B cell (primary cell): Measurements from ENCODE around the gene TMEM232.

ENCODE experiments used
- EZH2 ChIP-seq: IDR thresholded peaks from 2 replicates; pipeline ENCODE4 v1.6.1; 2012; ENCODE audit warnings: borderline replicate concordance, low read depth, mild to moderate bottlenecking, moderate library complexity, low read length; ENCODE audit not compliant: insufficient read depth, poor library complexity, severe bottlenecking
- TF ChIP-seq, protein P1 (sequence below): fragments of 200-600 bp; IDR thresholded peaks from one replicate; pipeline ENCODE4 v1.8.0; 2022; ENCODE audit warnings: antibody characterized with exemption, mild to moderate bottlenecking

- TF ChIP-seq, protein P1, sequence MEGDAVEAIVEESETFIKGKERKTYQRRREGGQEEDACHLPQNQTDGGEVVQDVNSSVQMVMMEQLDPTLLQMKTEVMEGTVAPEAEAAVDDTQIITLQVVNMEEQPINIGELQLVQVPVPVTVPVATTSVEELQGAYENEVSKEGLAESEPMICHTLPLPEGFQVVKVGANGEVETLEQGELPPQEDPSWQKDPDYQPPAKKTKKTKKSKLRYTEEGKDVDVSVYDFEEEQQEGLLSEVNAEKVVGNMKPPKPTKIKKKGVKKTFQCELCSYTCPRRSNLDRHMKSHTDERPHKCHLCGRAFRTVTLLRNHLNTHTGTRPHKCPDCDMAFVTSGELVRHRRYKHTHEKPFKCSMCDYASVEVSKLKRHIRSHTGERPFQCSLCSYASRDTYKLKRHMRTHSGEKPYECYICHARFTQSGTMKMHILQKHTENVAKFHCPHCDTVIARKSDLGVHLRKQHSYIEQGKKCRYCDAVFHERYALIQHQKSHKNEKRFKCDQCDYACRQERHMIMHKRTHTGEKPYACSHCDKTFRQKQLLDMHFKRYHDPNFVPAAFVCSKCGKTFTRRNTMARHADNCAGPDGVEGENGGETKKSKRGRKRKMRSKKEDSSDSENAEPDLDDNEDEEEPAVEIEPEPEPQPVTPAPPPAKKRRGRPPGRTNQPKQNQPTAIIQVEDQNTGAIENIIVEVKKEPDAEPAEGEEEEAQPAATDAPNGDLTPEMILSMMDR: no peak
- TF ChIP-seq EZH2: no peak
Observed at GRCh38 chr5:110507972-110508371, 218.5 kb downstream of the TMEM232 start.
